ENCODE measurements around the gene CDRT15. TPM values are rescaled to one million over a fixed set of nuclear protein-coding genes. Genes with fewer than 3 reads are reported as not detected.
"Not testable (repeated sequence)": the region's sequence is repeated elsewhere in the genome, so short reads cannot be mapped to it uniquely, and the experiment has no call there.

Gene CDRT15
- total RNA-seq, 2 experiments from 2014 or later = not detected

DNA sequence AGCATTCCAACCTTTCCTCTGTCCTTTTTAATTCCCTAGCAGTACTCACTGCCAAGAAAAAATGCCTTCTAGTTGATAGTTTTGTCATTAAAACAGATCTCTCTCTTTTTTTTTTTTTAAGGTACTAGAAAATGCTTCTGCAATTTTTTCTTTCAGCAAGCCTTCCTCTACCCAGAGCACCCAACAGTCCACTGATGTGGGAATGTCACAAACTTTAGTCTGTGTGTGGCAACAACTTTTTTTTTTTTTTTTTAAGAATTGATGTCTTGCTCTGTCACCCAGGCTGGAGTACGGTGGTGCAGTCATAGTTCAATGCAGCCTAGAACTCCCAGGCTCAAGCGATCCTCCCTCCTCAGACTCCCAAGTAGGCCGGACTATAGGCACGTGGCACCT, 34.7 kb downstream of the CDRT15 start:
- H3K27ac Mint-ChIP-seq = peak overlapping the region; percentile 84
- peaks cover 92% of the 10 kb centered on the region for H3K4me1 Mint-ChIP-seq
- peaks cover 2% of the 10 kb centered on the region for H3K9me3 Mint-ChIP-seq
- no peak for DNase-seq
- peak overlapping the region; percentile 40 for H3K4me3 Mint-ChIP-seq
- H3K27me3 Mint-ChIP-seq = no peaks in the 10 kb centered on the region
- H3K36me3 Mint-ChIP-seq = peaks cover 58% of the 10 kb centered on the region

GRCh38 chr17:14201021-14201987, 35.4 kb downstream of the CDRT15 start:
- no peak for DNase-seq
- Mint-ChIP-seq H3K27me3 (no peaks in the 10 kb centered on the region), H3K4me1 (peaks cover 98% of the 10 kb centered on the region), H3K27ac (peak overlapping the region; percentile 84), H3K4me3 (peak overlapping the region; percentile 40), H3K9me3 (peaks cover 2% of the 10 kb centered on the region), H3K36me3 (peaks cover 63% of the 10 kb centered on the region)

GRCh38 chr17:14200354-14200753, 36.3 kb downstream of the CDRT15 start:
- no peaks in the 10 kb centered on the region for H3K27me3 Mint-ChIP-seq
- H3K4me3 Mint-ChIP-seq = no peak overlapping the region
- peaks cover 67% of the 10 kb centered on the region for H3K36me3 Mint-ChIP-seq
- H3K27ac Mint-ChIP-seq = peak overlapping the region; percentile 84
- H3K9me3 Mint-ChIP-seq = no peaks in the 10 kb centered on the region
- DNase-seq = no peak
- peaks cover 98% of the 10 kb centered on the region for H3K4me1 Mint-ChIP-seq

- Mint-ChIP-seq H3K9me3 (no peaks in the 10 kb centered on the region), H3K4me1 (peaks cover 97% of the 10 kb centered on the region), H3K27ac (peak overlapping the region; percentile 39), H3K36me3 (peaks cover 64% of the 10 kb centered on the region), H3K4me3 (no peak overlapping the region), H3K27me3 (no peaks in the 10 kb centered on the region)
- no peak for DNase-seq
Observed at GRCh38 chr17:14199601-14200000, 37.1 kb downstream of the CDRT15 start.

- no peak for DNase-seq
- H3K27ac Mint-ChIP-seq = no peak overlapping the region
- H3K9me3 Mint-ChIP-seq = no peaks in the 10 kb centered on the region
- peaks cover 60% of the 10 kb centered on the region for H3K36me3 Mint-ChIP-seq
- H3K4me3 Mint-ChIP-seq = no peak overlapping the region
- H3K4me1 Mint-ChIP-seq = peaks cover 91% of the 10 kb centered on the region
- no peaks in the 10 kb centered on the region for H3K27me3 Mint-ChIP-seq
Observed at GRCh38 chr17:14198575-14198974, 38.1 kb downstream of the CDRT15 start.

DNA sequence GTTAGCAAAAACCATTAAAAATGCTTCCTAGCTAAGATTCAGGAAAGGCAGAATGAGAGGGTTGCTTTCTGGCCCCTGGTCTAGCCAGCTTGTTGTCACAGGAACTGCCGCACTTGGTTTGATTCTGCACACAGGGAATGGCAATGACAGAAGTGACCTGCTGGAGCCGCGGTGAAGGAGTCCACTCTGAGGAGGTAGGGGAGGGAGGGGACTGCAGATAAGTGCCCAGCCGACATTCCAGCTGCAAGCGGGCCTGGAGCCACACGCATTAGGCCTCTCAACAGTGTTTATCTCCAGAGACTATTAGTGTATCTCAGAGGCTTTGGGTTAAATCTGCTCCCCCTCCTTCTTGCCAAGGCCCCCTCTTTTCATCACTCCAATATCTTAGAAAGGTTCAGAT, 38.6 kb downstream of the CDRT15 start:
- peaks cover 60% of the 10 kb centered on the region for H3K36me3 Mint-ChIP-seq
- no peak overlapping the region for H3K4me3 Mint-ChIP-seq
- H3K27ac Mint-ChIP-seq = no peak overlapping the region
- H3K9me3 Mint-ChIP-seq = no peaks in the 10 kb centered on the region
- no peaks in the 10 kb centered on the region for H3K27me3 Mint-ChIP-seq
- H3K4me1 Mint-ChIP-seq = peaks cover 90% of the 10 kb centered on the region
- no peak for DNase-seq

DNA sequence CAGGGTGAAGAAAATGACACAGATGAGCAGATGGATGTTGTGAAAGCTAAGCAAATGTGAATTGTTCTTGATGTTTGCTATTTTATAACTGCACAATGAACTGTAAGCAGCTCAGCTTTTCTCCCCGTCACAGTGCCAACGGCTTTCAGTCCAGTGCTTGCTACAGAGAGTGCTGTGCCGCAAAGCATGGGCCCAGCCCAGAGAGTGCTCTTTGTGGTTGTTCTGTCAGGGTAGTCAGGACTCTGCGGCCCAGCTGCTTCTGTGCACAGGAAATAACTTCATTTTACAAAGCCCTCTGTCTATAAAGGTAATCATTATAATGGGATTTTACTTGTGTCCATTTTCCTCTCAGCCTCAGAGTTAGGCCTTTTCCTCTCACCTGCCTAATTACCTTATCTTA, 39.1 kb downstream of the CDRT15 start:
- peaks cover 88% of the 10 kb centered on the region for H3K4me1 Mint-ChIP-seq
- H3K27me3 Mint-ChIP-seq = no peaks in the 10 kb centered on the region
- H3K36me3 Mint-ChIP-seq = peaks cover 56% of the 10 kb centered on the region
- no peaks in the 10 kb centered on the region for H3K9me3 Mint-ChIP-seq
- peak overlapping the region; percentile 52 for H3K27ac Mint-ChIP-seq
- DNase-seq = peak; percentile 64
- peak overlapping the region; percentile 16 for H3K4me3 Mint-ChIP-seq

DNA sequence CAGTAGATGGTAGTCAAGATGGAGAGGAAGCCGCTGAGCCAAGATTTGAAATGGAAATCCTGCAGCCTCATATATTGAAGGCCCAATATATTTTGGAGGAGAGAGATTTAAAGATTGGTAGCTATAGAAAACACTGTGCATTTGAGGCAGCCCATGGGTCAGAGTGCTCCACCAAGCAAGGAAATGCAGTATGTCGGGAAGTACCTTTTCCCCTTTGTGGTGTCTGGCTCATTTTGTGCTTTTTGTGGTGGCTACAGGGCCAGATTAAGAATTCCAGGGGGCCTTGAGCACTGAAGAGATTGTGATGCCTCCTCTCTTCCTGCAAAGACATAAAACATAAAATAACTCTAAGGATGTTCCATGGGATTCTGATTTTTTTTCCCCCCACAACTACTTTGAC, 39.6 kb downstream of the CDRT15 start:
- peaks cover 57% of the 10 kb centered on the region for H3K36me3 Mint-ChIP-seq
- peaks cover 86% of the 10 kb centered on the region for H3K4me1 Mint-ChIP-seq
- peak overlapping the region; percentile 16 for H3K4me3 Mint-ChIP-seq

DNA sequence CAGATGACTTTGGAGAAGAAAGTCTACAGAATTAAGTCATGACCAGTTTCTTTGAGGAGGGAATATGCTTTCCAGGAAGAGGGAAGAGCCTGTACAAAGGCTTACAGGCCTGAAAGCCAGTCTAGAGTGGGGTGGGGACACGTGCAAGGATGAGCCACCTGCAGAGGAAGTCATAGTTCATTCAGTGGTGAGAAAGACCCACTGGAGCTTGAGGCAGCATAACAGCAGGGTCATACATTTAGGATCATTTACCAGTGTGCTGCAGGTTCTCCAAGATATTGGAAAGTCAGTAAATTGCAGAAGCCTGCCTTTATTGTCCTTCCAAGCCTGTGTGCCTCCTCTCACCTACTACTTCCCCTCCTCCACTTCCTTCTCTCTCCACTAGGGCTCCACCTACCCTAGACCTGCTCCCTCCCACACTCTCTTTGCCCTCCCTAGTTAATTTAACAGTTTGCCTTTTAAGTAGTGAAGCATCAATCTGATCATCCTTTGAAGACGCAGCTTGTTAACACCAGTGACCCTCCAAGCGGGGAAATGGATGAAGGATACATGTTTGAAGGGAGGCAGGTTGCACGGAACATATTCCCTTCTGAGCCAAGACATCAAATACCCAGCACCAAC, 40.2 kb downstream of the CDRT15 start:
- Mint-ChIP-seq H3K36me3 (peaks cover 56% of the 10 kb centered on the region), H3K27ac (peak overlapping the region; percentile 52), H3K4me3 (no peak overlapping the region), H3K9me3 (peaks cover 4% of the 10 kb centered on the region), H3K4me1 (peaks cover 86% of the 10 kb centered on the region), H3K27me3 (no peaks in the 10 kb centered on the region)
- DNase-seq = no peak

More for the DNA sequence above, 39.6 kb downstream of the CDRT15 start:
- Mint-ChIP-seq H3K27ac (peak overlapping the region; percentile 52), H3K27me3 (no peaks in the 10 kb centered on the region), H3K9me3 (peaks cover 1% of the 10 kb centered on the region)
- no peak for DNase-seq

DNA sequence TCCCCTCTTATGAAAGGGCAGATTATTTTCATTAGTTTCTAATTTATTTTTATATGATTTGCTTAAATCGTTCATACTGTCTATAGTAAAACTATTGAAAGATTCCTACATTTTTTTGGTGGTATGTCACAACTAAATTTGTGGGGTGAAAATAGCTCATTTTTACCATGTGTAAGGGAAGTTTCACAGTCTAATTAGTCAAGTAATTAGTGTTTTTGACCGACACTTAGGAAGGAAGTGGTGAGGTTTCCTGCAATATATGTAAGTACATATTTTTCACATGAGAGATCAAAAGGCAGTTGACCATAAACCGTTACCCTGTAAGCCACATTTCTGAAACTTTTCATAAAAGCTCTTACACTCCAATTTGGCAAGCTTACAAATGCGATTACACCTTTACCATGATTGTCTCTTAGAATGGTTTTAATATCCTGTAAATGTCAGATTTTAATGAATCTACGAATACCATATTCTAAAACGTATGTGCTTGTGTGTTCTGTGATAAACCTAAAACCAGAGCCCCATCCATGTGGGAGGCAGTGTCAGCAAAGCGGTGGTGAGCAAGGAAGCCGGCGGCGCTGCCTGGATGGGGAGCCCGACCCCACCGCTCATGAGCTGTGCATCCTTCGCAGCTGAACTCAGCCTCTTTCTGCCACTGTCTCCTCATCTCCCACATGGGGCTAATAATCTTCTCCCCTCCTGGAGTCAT, 43.9 kb downstream of the CDRT15 start:
- H3K27me3 Mint-ChIP-seq, H3K9me3 Mint-ChIP-seq: not testable (repeated sequence)
- Mint-ChIP-seq H3K27ac (peak overlapping the region; percentile 82), H3K4me1 (peaks cover 66% of the 10 kb centered on the region), H3K36me3 (peaks cover 44% of the 10 kb centered on the region), H3K4me3 (peak overlapping the region; percentile 40)
- peak; percentile 47 for DNase-seq

DNA sequence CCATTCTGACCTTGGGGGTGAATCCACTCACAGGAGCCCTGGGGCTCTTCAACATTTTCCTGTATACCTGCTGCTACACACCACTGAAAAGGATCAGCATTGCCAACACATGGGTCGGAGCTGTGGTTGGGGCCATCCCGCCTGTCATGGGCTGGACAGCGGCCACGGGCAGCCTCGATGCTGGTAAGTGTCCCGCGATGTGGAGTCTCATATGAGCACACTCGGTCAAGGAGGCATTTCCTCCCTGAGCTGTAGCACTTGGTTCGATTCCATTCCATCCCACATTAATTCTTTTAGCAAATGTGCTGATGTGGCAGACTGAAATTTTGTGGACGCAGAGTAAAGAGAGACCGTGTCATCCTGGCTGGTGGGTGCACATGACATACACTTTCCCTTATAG, 44.6 kb downstream of the CDRT15 start:
- Mint-ChIP-seq H3K4me1 (peaks cover 58% of the 10 kb centered on the region), H3K4me3 (peak overlapping the region; percentile 22), H3K27ac (peak overlapping the region; percentile 75), H3K36me3 (peaks cover 44% of the 10 kb centered on the region)
- not testable (repeated sequence) for H3K27me3 Mint-ChIP-seq, H3K9me3 Mint-ChIP-seq, DNase-seq

DNA sequence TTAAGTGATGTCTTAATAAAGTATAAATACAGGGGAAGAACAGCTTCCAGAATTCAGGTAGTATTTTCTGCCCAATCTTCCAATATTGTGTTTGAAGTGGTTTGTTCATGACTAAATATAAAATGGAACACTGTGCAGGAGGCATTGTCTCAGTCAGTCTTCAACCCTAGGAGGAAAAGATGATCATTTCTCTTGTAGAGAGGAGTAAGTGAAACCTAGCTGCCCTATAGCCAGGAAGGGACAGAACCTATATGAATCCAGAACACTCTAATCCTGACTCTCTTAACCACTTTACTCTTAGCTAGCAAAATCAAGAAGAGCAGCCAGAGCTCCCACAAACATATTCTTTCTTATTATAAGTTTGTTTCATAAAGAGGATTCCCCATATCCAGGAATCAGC, 45.2 kb downstream of the CDRT15 start:
- H3K4me1 Mint-ChIP-seq = peaks cover 54% of the 10 kb centered on the region
- peaks cover 39% of the 10 kb centered on the region for H3K36me3 Mint-ChIP-seq
- DNase-seq, H3K4me3 Mint-ChIP-seq, H3K9me3 Mint-ChIP-seq, H3K27ac Mint-ChIP-seq, H3K27me3 Mint-ChIP-seq: not testable (repeated sequence)

DNA sequence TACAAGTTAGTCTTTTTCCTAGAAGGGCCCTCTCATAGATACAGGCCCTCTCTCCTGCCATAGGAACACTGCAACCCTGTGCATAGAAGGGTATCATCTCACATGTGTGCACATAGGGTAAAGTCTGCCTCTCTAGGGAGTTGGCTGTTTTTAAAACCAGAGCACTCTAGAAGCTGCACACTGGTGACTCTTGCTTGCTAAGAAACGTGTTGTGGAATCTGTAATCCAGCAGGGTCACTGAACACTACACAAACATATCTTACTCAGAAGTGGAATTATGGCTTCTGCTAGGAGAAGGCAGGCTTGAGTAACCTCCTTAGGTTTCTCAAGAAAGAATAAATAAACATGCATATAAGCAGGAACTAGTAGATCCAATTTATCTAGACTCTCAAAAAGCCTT, 45.9 kb downstream of the CDRT15 start:
- not testable (repeated sequence) for DNase-seq, H3K4me3 Mint-ChIP-seq, H3K9me3 Mint-ChIP-seq, H3K27me3 Mint-ChIP-seq, H3K27ac Mint-ChIP-seq
- Mint-ChIP-seq H3K4me1 (peaks cover 51% of the 10 kb centered on the region), H3K36me3 (peaks cover 33% of the 10 kb centered on the region)

- H3K4me1 Mint-ChIP-seq = peaks cover 22% of the 10 kb centered on the region
- H3K36me3 Mint-ChIP-seq = peaks cover 20% of the 10 kb centered on the region
- DNase-seq, H3K27me3 Mint-ChIP-seq, H3K9me3 Mint-ChIP-seq, H3K27ac Mint-ChIP-seq, H3K4me3 Mint-ChIP-seq: not testable (repeated sequence)
Observed at GRCh38 chr17:14186443-14186842, 50.2 kb downstream of the CDRT15 start.

Measured in activated naive CD8-positive, alpha-beta T cell treated with anti-CD3 and anti-CD28 coated beads for 36 hours (primary cell).